ENCODE results near the gene ECHDC3.

Gene ECHDC3

GRCh38 chr10:11813177-11813576, 71.0 kb downstream of the ECHDC3 start:
- H3K27me3 Mint-ChIP-seq: peaks cover 28% of the 10 kb centered on the region
- no peaks in the 10 kb centered on the region for H3K4me1 Mint-ChIP-seq
- no peak for DNase-seq
- H3K4me3 Mint-ChIP-seq: no peak overlapping the region
- CTCF ChIA-PET: interaction anchor here (0.9 to 1.3 kb wide), 3 partner anchors 31 to 173 kb away, joined by 3 to 5 read pairs (median 3); no protein-coding TSS in a partner anchor
- H3K36me3 Mint-ChIP-seq: no peaks in the 10 kb centered on the region
- no peaks in the 10 kb centered on the region for H3K9me3 Mint-ChIP-seq
- H3K27ac Mint-ChIP-seq: no peak overlapping the region
